OCI-LY7 (cell line): ENCODE data around the gene SCT.

Experiments
- CTCF ChIP-seq: fragments of 200-600 bp; sonication (generic); conservative IDR thresholded peaks from 2 replicates; pipeline ENCODE4 v1.5.1; 2014; ENCODE audit warnings: mild to moderate bottlenecking, antibody characterized with exemption, low read length, moderate library complexity, mixed read lengths
- EZH2phosphoT487 ChIP-seq: fragments of 200-600 bp; sonication (generic); IDR thresholded peaks from 2 replicates; pipeline ENCODE4 v1.6.1; 2018; ENCODE audit warnings: low read depth, borderline replicate concordance, mild to moderate bottlenecking, mixed run types, antibody characterized with exemption, low read length, moderate library complexity, mixed read lengths

GRCh38 chr11:665062-665703 lies 38.2 kb upstream of the SCT start:
- TF ChIP-seq CTCF, result no peak
- no peak for TF ChIP-seq EZH2phosphoT487
